ENCODE measurements around the gene LYL1.
A peak's percentile ranks its signal among the peaks of the same experiment; 100 is the strongest.

LYL1 gene

GRCh38 chr19:13073263-13073662, 29.4 kb downstream of the LYL1 start:
- no peak for DNase-seq (ENCODE audit: low spot score)

- no peak for DNase-seq (ENCODE audit: low spot score)
These were observed 30.3 kb downstream of the LYL1 start for GRCh38 chr19:13072188-13072908.

GRCh38 chr19:13071444-13072187, 31.0 kb downstream of the LYL1 start:
- no peak for DNase-seq (ENCODE audit: low spot score)

- DNase-seq (ENCODE audit: low spot score), result no peak
These were observed 32.1 kb downstream of the LYL1 start for GRCh38 chr19:13070425-13071140.

- DNase-seq (ENCODE audit: low spot score), result no peak
These were observed 33.0 kb downstream of the LYL1 start for GRCh38 chr19:13069415-13070359.

- DNase-seq (ENCODE audit: low spot score), result no peak
These were observed 34.4 kb downstream of the LYL1 start for GRCh38 chr19:13068085-13068846.

- no peak for DNase-seq (ENCODE audit: low spot score)
These were observed 35.5 kb downstream of the LYL1 start for GRCh38 chr19:13066933-13067807.

- DNase-seq (ENCODE audit: low spot score), result no peak
These were observed 36.4 kb downstream of the LYL1 start for GRCh38 chr19:13066226-13066625.

- no peak for DNase-seq (ENCODE audit: low spot score)
These were observed 38.6 kb downstream of the LYL1 start for GRCh38 chr19:13064092-13064489.

- DNase-seq (ENCODE audit: low spot score), result no peak
These were observed 39.1 kb downstream of the LYL1 start for GRCh38 chr19:13063461-13064091.

GRCh38 chr19:13062317-13062716, 40.3 kb downstream of the LYL1 start:
- no peak for DNase-seq (ENCODE audit: low spot score)

GRCh38 chr19:13060964-13061927, 41.4 kb downstream of the LYL1 start:
- DNase-seq (ENCODE audit: low spot score), result peak; percentile 77

- DNase-seq (ENCODE audit: low spot score), result no peak
These were observed 42.3 kb downstream of the LYL1 start for GRCh38 chr19:13060233-13060963.

GRCh38 chr19:13058951-13059660, 43.6 kb downstream of the LYL1 start:
- no peak for DNase-seq (ENCODE audit: low spot score)

GRCh38 chr19:13057744-13058143, 44.9 kb downstream of the LYL1 start:
- no peak for DNase-seq (ENCODE audit: low spot score)

GRCh38 chr19:13057147-13057572, 45.5 kb downstream of the LYL1 start:
- DNase-seq (ENCODE audit: low spot score), result no peak

Data from kidney capillary endothelial cell (primary cell).